ENCODE data around the gene OSBP. TPM values are rescaled to one million over a fixed set of nuclear protein-coding genes. Genes with fewer than 3 reads are reported as not detected.

Gene OSBP
- total RNA-seq, 1 donor from 2014 or later = 39.5 TPM

- Mint-ChIP-seq H3K36me3 (ENCODE audit: low read depth, unreplicated experiment) (peaks cover 48% of the 10 kb centered on the region), H3K4me1 (ENCODE audit: unreplicated experiment) (peaks cover 16% of the 10 kb centered on the region), H3K9me3 (ENCODE audit: unreplicated experiment) (no peaks in the 10 kb centered on the region), H3K27ac (ENCODE audit: unreplicated experiment) (no peak overlapping the region), H3K4me3 (ENCODE audit: unreplicated experiment) (no peak overlapping the region), H3K27me3 (ENCODE audit: unreplicated experiment) (peaks cover 4% of the 10 kb centered on the region)
- TF ChIP-seq CTCF (IDR thresholded peaks at IDR 0.05; ENCODE audit: unreplicated experiment) = no peak
- no peak for DNase-seq (ENCODE audit: low spot score)
Observed at GRCh38 chr11:59610289-59610688, 5.3 kb downstream of the OSBP start.

- Mint-ChIP-seq H3K36me3 (ENCODE audit: low read depth, unreplicated experiment) (peaks cover 51% of the 10 kb centered on the region), H3K27ac (ENCODE audit: unreplicated experiment) (no peak overlapping the region), H3K9me3 (ENCODE audit: unreplicated experiment) (no peaks in the 10 kb centered on the region), H3K4me1 (ENCODE audit: unreplicated experiment) (peaks cover 3% of the 10 kb centered on the region), H3K4me3 (ENCODE audit: unreplicated experiment) (no peak overlapping the region), H3K27me3 (ENCODE audit: unreplicated experiment) (no peaks in the 10 kb centered on the region)
- no peak for DNase-seq (ENCODE audit: low spot score)
- no peak for TF ChIP-seq CTCF (IDR thresholded peaks at IDR 0.05; ENCODE audit: unreplicated experiment)
Observed at GRCh38 chr11:59607703-59608454, 7.7 kb downstream of the OSBP start.

DNA sequence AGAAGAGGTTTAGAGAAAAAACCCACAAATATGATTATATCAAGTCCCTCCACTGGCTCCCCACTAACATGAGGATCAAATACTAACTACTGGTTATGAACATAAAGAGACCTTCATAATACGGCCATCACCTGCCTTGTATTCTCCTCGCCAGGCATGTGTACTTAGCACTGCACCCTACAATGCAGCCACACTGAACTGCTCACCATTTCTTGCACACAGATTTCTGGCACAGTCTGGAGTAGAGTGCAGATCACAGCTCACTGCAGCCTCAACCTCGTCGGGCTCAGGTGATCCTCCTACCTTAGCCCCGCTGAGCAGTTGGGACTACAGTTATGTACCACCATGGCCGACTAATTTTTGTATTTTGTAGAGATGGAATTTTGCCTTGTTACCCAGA is 13.1 kb downstream of the OSBP start:
- no peaks in the 10 kb centered on the region for H3K9me3 Mint-ChIP-seq (ENCODE audit: unreplicated experiment)

GRCh38 chr11:59601788-59602187 is 13.8 kb downstream of the OSBP start:
- Mint-ChIP-seq H3K9me3 (ENCODE audit: unreplicated experiment) (no peaks in the 10 kb centered on the region), H3K27me3 (ENCODE audit: unreplicated experiment) (no peaks in the 10 kb centered on the region), H3K36me3 (ENCODE audit: low read depth, unreplicated experiment) (peaks cover 47% of the 10 kb centered on the region), H3K27ac (ENCODE audit: unreplicated experiment) (no peak overlapping the region), H3K4me1 (ENCODE audit: unreplicated experiment) (no peaks in the 10 kb centered on the region), H3K4me3 (ENCODE audit: unreplicated experiment) (no peak overlapping the region)
- no peak for TF ChIP-seq CTCF (IDR thresholded peaks at IDR 0.05; ENCODE audit: unreplicated experiment)
- no peak for DNase-seq (ENCODE audit: low spot score)

More for the DNA sequence above, 13.1 kb downstream of the OSBP start:
- Mint-ChIP-seq H3K4me3 (ENCODE audit: unreplicated experiment) (no peak overlapping the region), H3K27ac (ENCODE audit: unreplicated experiment) (no peak overlapping the region), H3K36me3 (ENCODE audit: low read depth, unreplicated experiment) (peaks cover 48% of the 10 kb centered on the region), H3K27me3 (ENCODE audit: unreplicated experiment) (no peaks in the 10 kb centered on the region), H3K4me1 (ENCODE audit: unreplicated experiment) (no peaks in the 10 kb centered on the region)
- DNase-seq (ENCODE audit: low spot score) = no peak
- no peak for TF ChIP-seq CTCF (IDR thresholded peaks at IDR 0.05; ENCODE audit: unreplicated experiment)

DNA sequence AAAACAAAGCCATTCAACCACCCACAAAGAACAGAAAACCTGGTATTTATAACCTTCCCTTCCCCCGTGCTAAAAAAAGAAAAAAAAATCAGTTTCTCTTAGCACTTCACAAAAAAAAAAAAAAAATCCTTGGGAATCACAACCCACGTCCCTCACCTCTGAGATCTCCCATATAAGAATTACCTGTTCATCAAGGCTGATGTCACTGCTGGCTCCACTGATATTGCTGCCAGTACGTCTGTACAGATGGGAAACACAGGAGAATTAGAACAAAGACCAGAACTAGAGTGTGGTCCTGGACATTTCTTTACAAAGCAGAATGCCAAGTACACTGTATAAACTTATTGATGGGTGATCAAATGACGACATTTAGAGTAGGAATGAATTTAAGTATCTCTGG is 14.9 kb downstream of the OSBP start:
- Mint-ChIP-seq H3K4me3 (ENCODE audit: unreplicated experiment) (no peak overlapping the region), H3K9me3 (ENCODE audit: unreplicated experiment) (no peaks in the 10 kb centered on the region), H3K27me3 (ENCODE audit: unreplicated experiment) (no peaks in the 10 kb centered on the region), H3K36me3 (ENCODE audit: low read depth, unreplicated experiment) (peaks cover 48% of the 10 kb centered on the region), H3K27ac (ENCODE audit: unreplicated experiment) (no peak overlapping the region), H3K4me1 (ENCODE audit: unreplicated experiment) (no peaks in the 10 kb centered on the region)
- no peak for TF ChIP-seq CTCF (IDR thresholded peaks at IDR 0.05; ENCODE audit: unreplicated experiment)
- no peak for DNase-seq (ENCODE audit: low spot score)

All from endothelial cell (in vitro differentiated cells).